Endodermal cell (in vitro differentiated cells): ENCODE results near the gene SPACA4. TPM values are rescaled to one million over a fixed set of nuclear protein-coding genes. Genes with fewer than 3 reads are reported as not detected.
A peak's percentile ranks its signal among the peaks of the same experiment; 100 is the strongest.

Source experiments
- DNase-seq: peaks from one replicate; pipeline ENCODE4 v3.0.0-alpha.2; 2017
- H3K27ac ChIP-seq: 2 replicates; pipeline ENCODE4 v1.5.1; 2013; ENCODE audit warnings: mild to moderate bottlenecking, low read depth, low read length, moderate library complexity
- H3K27me3 ChIP-seq: 2 replicates; pipeline ENCODE4 v1.6.1; 2013; ENCODE audit warnings: mild to moderate bottlenecking, low read length, moderate library complexity; ENCODE audit not compliant: insufficient read depth, control insufficient read depth, poor library complexity, severe bottlenecking
- H3K36me3 ChIP-seq: 2 replicates; pipeline ENCODE4 v1.7.0; 2013; ENCODE audit warnings: mild to moderate bottlenecking, low read length, moderate library complexity; ENCODE audit not compliant: control insufficient read depth, insufficient read depth
- H3K4me1 ChIP-seq: one replicate; pipeline ENCODE4 v1.7.0; 2013; ENCODE audit warnings: low read length; ENCODE audit not compliant: control insufficient read depth, insufficient read depth
- H3K4me3 ChIP-seq: 2 replicates; pipeline ENCODE4 v1.5.1; 2013; ENCODE audit warnings: mild to moderate bottlenecking, low read length, moderate library complexity
- H3K9ac ChIP-seq: 2 replicates; pipeline ENCODE4 v1.6.1; 2013; ENCODE audit warnings: mild to moderate bottlenecking, low read length, moderate library complexity; ENCODE audit not compliant: poor library complexity, severe bottlenecking; ENCODE audit errors: extremely low read depth
- H3K9me3 ChIP-seq: 2 replicates; pipeline ENCODE4 v1.6.1; 2013; ENCODE audit warnings: mild to moderate bottlenecking, low read length, moderate library complexity; ENCODE audit not compliant: control insufficient read depth
- H3K27ac Mint-ChIP-seq: 2 replicates; pipeline ENCODE4 v1.8.0; 2020; ENCODE audit warnings: mixed read lengths
- H3K27me3 Mint-ChIP-seq: 2 replicates; pipeline ENCODE4 v1.8.0; 2021; ENCODE audit warnings: mild to moderate bottlenecking, mixed read lengths; ENCODE audit not compliant: insufficient read depth
- H3K36me3 Mint-ChIP-seq: 2 replicates; pipeline ENCODE4 v1.8.0; 2020; ENCODE audit warnings: low read depth, mixed read lengths
- H3K4me1 Mint-ChIP-seq: 2 replicates; pipeline ENCODE4 v1.8.0; 2020; ENCODE audit warnings: mixed read lengths
- H3K4me3 Mint-ChIP-seq: 2 replicates; pipeline ENCODE4 v1.8.0; 2020; ENCODE audit warnings: mild to moderate bottlenecking, moderate library complexity, mixed read lengths
- H3K9me3 Mint-ChIP-seq: 2 replicates; pipeline ENCODE4 v1.8.0; 2020; ENCODE audit warnings: mild to moderate bottlenecking, mixed read lengths
- CTCF ChIP-seq: fragments of 200-600 bp; sonication (generic); conservative IDR thresholded peaks from 2 replicates; pipeline ENCODE4 v1.5.0; 2021; ENCODE audit warnings: antibody characterized with exemption, mild to moderate bottlenecking
- WGBS, 2 experiments: methylation state at CpG; one replicate each; pipeline versions ENCODE4 v1.1.5 to v1.1.7; 2013; ENCODE audit warnings: missing lambda C conversion rate in 2 of 2, mixed read lengths in 1 of 2; ENCODE audit not compliant: insufficient coverage in 1 of 2, insufficient read length in 1 of 2; 5-methylcytosine and 5-hydroxymethylcytosine counted together
- total RNA-seq, 2 donors: library from RNA; stranded (reverse); fragmentation: NEBNext Ultra II Directional in 1 of 2; extraction: Animal tissue kit (Norgen Biotek cat#: 25700) in 1 of 2; gene quantifications; 2 replicates in 1 of 2; 3 replicates in 1 of 2; pipeline ENCODE4 v1.2.1, GENCODE V29; 2021

The SPACA4 gene
- total RNA-seq, 2 donors from 2014 or later: not detected

GRCh38 chr19:48613852-48614435, 7.4 kb downstream of the SPACA4 start:
- Histone ChIP-seq H3K27ac (peak overlapping the region; percentile 57), H3K9ac (peak overlapping the region; percentile 15), H3K36me3 (peaks cover 33% of the 10 kb centered on the region), H3K4me1 (peaks cover 27% of the 10 kb centered on the region), H3K27me3 (no peaks in the 10 kb centered on the region), H3K9me3 (no peaks in the 10 kb centered on the region), H3K4me3 (no peak overlapping the region)
- no peak for TF ChIP-seq CTCF
- Mint-ChIP-seq H3K27me3 (no peaks in the 10 kb centered on the region), H3K4me3 (peak overlapping the region; percentile 99), H3K9me3 (no peaks in the 10 kb centered on the region), H3K36me3 (peaks cover 34% of the 10 kb centered on the region), H3K27ac (peak overlapping the region; percentile 97), H3K4me1 (peaks cover 28% of the 10 kb centered on the region)
- 84 to 94% methylated on average over 12 to 13 of the region's 13 CpGs for WGBS, 2 experiments
- peak; percentile 64 for DNase-seq

DNA sequence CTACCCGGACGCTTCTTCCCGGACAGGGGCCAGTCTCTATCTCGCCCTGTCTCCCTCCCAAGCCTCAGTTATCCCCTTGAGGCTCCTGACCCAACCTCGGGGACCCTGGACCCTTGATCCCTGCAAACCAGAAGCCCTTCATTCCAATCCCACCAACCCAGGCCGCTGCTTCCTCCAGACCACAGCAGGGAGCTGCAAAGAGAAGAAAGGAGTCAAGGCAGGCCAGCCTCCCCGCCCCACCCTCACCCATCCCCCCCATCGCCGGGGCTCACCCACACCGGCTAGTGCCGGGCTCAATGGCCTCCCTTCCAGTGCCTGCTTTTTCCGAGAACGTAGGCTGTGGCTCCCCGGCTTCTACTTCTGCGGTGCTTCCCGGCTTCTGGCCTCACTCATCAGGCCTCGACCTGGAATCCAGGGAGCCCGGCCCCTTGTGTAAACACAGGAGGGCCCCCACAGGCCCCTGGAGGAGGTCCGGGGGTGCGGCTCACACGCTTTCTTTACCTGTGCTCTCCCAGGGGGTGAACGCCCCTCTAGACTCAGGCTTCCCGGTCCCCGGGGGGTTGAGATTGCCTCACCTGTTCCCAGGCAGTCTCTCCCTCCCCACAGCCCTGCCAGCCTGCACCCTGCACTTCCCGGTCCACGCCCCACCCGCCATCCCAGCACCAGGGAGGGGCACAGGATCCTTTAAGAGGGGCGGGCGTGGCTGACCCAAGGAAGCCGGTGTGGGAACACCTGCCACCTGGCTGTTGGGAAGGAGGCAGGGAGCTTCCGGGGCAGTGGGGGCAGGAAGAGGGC, 8.1 kb downstream of the SPACA4 start, which contains the start of gene FAM83E:
TSS of gene FAM83E (minus strand) at position 641 of the 795 bp plus-strand sequence. CDS start 1,704 bp downstream, outside the sequence.
- no peaks in the 10 kb centered on the region for H3K9me3 ChIP-seq
- Mint-ChIP-seq H3K9me3 (no peaks in the 10 kb centered on the region), H3K4me3 (peak within 1 kb of the TSS; percentile 99), H3K4me1 (peaks cover 30% of the 10 kb centered on the region), H3K36me3 (peaks cover 34% of the 10 kb centered on the region), H3K27ac (peak within 1 kb of the TSS; percentile 97), H3K27me3 (no peaks in the 10 kb centered on the region)
- DNase-seq: peak; percentile 91
- no peak for TF ChIP-seq CTCF
- H3K4me3 ChIP-seq: no peak within 1 kb of the TSS
- peak within 1 kb of the TSS; percentile 57 for H3K27ac ChIP-seq
- 42 to 54% methylated on average over 13 to 31 of the region's 31 CpGs for WGBS, 2 experiments
- peaks cover 33% of the 10 kb centered on the region for H3K36me3 ChIP-seq
- H3K27me3 ChIP-seq: no peaks in the 10 kb centered on the region
- peak within 1 kb of the TSS; percentile 17 for H3K9ac ChIP-seq
- peaks cover 27% of the 10 kb centered on the region for H3K4me1 ChIP-seq

DNA sequence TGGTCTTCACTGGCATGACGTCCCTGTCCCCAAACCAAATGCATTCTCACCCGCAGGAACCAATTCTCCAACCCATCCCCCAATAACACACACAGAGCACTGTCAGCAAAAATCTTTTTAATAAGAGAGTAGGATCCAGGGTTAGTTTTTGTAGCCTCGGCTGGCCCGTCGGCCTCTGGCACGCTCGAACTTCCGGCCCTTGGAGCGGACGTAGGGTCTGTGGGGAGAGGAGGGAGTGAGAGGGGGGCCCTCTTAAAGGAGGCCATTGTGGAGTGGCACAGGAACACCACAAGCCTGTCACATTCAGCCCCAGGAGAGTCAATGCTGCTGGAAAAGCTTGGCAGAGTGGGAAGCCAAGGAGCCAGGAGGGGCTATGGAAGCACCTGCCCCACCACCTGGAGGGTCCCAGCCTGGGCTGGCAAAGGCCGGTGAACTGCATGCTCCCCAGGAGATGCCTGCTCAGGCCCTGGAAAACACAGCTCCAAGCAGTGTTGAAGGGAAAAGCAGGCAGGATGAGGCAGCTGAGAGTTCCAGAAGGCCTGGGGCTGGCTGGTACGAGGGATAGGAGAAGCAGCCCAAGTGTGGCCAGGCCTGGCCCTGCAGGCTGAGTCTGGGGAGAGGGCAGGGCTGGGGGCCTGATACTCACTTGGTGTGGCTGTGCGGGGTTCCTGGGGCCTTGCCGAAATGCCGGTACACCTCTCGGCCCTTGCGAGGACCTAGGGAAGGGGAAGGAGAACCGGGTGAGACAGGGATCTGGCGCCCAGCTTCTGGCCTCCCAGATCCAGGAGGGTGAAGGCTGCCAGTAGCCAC, 8.9 kb downstream of the SPACA4 start:
- peak overlapping the region; percentile 12 for H3K27ac ChIP-seq
- WGBS, 2 experiments: 89 to 94% methylated on average over 9 to 18 of the region's 19 CpGs

More for the DNA sequence above, 8.9 kb downstream of the SPACA4 start:
- H3K9me3 Mint-ChIP-seq: no peaks in the 10 kb centered on the region
- DNase-seq: peak; percentile 69
- peak overlapping the region; percentile 17 for H3K9ac ChIP-seq
- H3K27ac Mint-ChIP-seq: peak overlapping the region; percentile 97
- peaks cover 34% of the 10 kb centered on the region for H3K36me3 Mint-ChIP-seq
- peaks cover 33% of the 10 kb centered on the region for H3K36me3 ChIP-seq
- peaks cover 27% of the 10 kb centered on the region for H3K4me1 ChIP-seq
- TF ChIP-seq CTCF: no peak
- peak overlapping the region; percentile 99 for H3K4me3 Mint-ChIP-seq
- H3K9me3 ChIP-seq: no peaks in the 10 kb centered on the region
- peaks cover 33% of the 10 kb centered on the region for H3K4me1 Mint-ChIP-seq
- H3K27me3 Mint-ChIP-seq: no peaks in the 10 kb centered on the region
- no peaks in the 10 kb centered on the region for H3K27me3 ChIP-seq
- no peak overlapping the region for H3K4me3 ChIP-seq
